GM23338 (cell line): ENCODE data around the gene PARG. TPM values are rescaled to one million over a fixed set of nuclear protein-coding genes. Genes with fewer than 3 reads are reported as not detected.

Experiments
- ATAC-seq: fragments of 200-7000 bp; cut with Tn5 transposase; 3 replicates; pipeline ENCODE4 v1.9.1; 2020
- DNase-seq: peaks from one replicate; pipeline ENCODE4 v3.0.0-alpha.2; 2015; ENCODE audit warnings: low spot score
- H2AFZ ChIP-seq: fragments of 200-600 bp; sonication (generic); 2 replicates; pipeline ENCODE4 v1.8.0; 2016; ENCODE audit warnings: antibody characterized with exemption, mild to moderate bottlenecking, moderate library complexity
- H3F3A ChIP-seq: fragments of 200-600 bp; sonication (generic); replicated peaks from 2 replicates; pipeline ENCODE4 v1.8.0; 2017; ENCODE audit warnings: antibody characterized with exemption, mixed run types, low read depth
- H3K27ac ChIP-seq: fragments of 200-600 bp; sonication (generic); 2 replicates; pipeline ENCODE4 v1.6.1; 2016; ENCODE audit warnings: low read depth
- H3K27me3 ChIP-seq: fragments of 200-600 bp; sonication (generic); 2 replicates; pipeline ENCODE4 v1.8.0; 2016; ENCODE audit warnings: mild to moderate bottlenecking, mixed run types, moderate library complexity; ENCODE audit not compliant: insufficient read depth
- H3K36me3 ChIP-seq: fragments of 200-600 bp; sonication (generic); 2 replicates; pipeline ENCODE4 v1.8.0; 2016; ENCODE audit warnings: mild to moderate bottlenecking; ENCODE audit not compliant: insufficient read depth
- H3K4me1 ChIP-seq: fragments of 200-600 bp; sonication (generic); 2 replicates; pipeline ENCODE4 v1.8.0; 2016; ENCODE audit warnings: mild to moderate bottlenecking, moderate library complexity; ENCODE audit not compliant: insufficient read depth
- H3K4me2 ChIP-seq: fragments of 200-600 bp; sonication (generic); 2 replicates; pipeline ENCODE4 v1.7.1; 2017; ENCODE audit warnings: mixed run types
- H3K4me3 ChIP-seq: fragments of 200-600 bp; sonication (generic); 2 replicates; pipeline ENCODE4 v1.6.1; 2016; ENCODE audit warnings: mixed run types
- H3K79me2 ChIP-seq: fragments of 200-600 bp; sonication (generic); replicated peaks from 2 replicates; pipeline ENCODE4 v1.8.0; 2017; ENCODE audit warnings: mild to moderate bottlenecking; ENCODE audit not compliant: insufficient read depth
- H3K9me2 ChIP-seq: fragments of 200-600 bp; sonication (generic); 2 replicates; pipeline ENCODE4 v1.8.0; 2017; ENCODE audit not compliant: insufficient read depth
- H4K20me1 ChIP-seq: fragments of 200-600 bp; sonication (generic); replicated peaks from 2 replicates; pipeline ENCODE4 v1.8.0; 2017; ENCODE audit warnings: mild to moderate bottlenecking; ENCODE audit not compliant: insufficient read depth
- H3K27ac Mint-ChIP-seq: 2 replicates; pipeline ENCODE4 v1.8.0; 2020; ENCODE audit warnings: inconsistent platforms, mild to moderate bottlenecking, moderate library complexity, mixed read lengths
- H3K27me3 Mint-ChIP-seq: 3 replicates; pipeline ENCODE4 v1.8.0; 2022; ENCODE audit warnings: low read depth, mild to moderate bottlenecking, moderate library complexity, mixed read lengths, inconsistent platforms; ENCODE audit not compliant: insufficient read depth, poor library complexity
- H3K36me3 Mint-ChIP-seq: 3 replicates; pipeline ENCODE4 v1.8.0; 2021; ENCODE audit warnings: low read depth, mild to moderate bottlenecking, inconsistent platforms, moderate library complexity, mixed read lengths
- H3K4me1 Mint-ChIP-seq: 3 replicates; pipeline ENCODE4 v1.8.0; 2020; ENCODE audit warnings: mild to moderate bottlenecking, inconsistent platforms, mixed read lengths
- H3K4me3 Mint-ChIP-seq: 3 replicates; pipeline ENCODE4 v1.8.0; 2021; ENCODE audit warnings: moderate library complexity, mild to moderate bottlenecking, inconsistent platforms, mixed read lengths
- H3K9me3 Mint-ChIP-seq: 3 replicates; pipeline ENCODE4 v1.8.0; 2020; ENCODE audit warnings: moderate library complexity, mild to moderate bottlenecking, inconsistent platforms, mixed read lengths
- CREB1 ChIP-seq: fragments of 250-450 bp; sonication (Bioruptor Pico); IDR thresholded peaks from 2 replicates; pipeline ENCODE4 v1.5.0; 2020; ENCODE audit warnings: low read depth, mild to moderate bottlenecking, moderate library complexity
- EZH2phosphoT487 ChIP-seq: fragments of 200-600 bp; sonication (generic); IDR thresholded peaks from one replicate; pipeline ENCODE4 v1.8.1; 2018; ENCODE audit warnings: antibody characterized with exemption; ENCODE audit not compliant: unreplicated experiment
- JUNB ChIP-seq: IDR thresholded peaks from one replicate; pipeline ENCODE4 v1.6.1; 2016; ENCODE audit warnings: antibody characterized with exemption; ENCODE audit not compliant: unreplicated experiment
- NANOG ChIP-seq: IDR thresholded peaks from 2 replicates; pipeline ENCODE4 v1.6.1; 2016; ENCODE audit warnings: antibody characterized with exemption, borderline replicate concordance
- POLR2AphosphoS5 ChIP-seq: IDR thresholded peaks from 2 replicates; pipeline ENCODE4 v1.6.1; 2016; ENCODE audit warnings: antibody characterized with exemption, low read depth
- STAT1 ChIP-seq: IDR thresholded peaks from one replicate; pipeline ENCODE4 v1.6.1; 2016; ENCODE audit warnings: antibody characterized with exemption; ENCODE audit not compliant: unreplicated experiment
- polyA plus RNA-seq: library from polyadenylated mRNA; unstranded; fragments of >200 nt; fragmentation: Nextera tagmentation; extraction: Ambion mirVana; gene quantifications from 2 replicates; pipeline ENCODE4 v1.2.1, GENCODE V29; 2016
- small RNA-seq: library from RNA; depleted of rRNA; stranded (forward); fragments of <200 nt; gene quantifications from one replicate; pipeline ENCODE3, GENCODE V24; 2014; ENCODE audit warnings: low replicate concordance
- total RNA-seq: library from RNA; depleted of rRNA; stranded (reverse); fragments of >200 nt; shearing (Covaris generic); gene quantifications from 2 replicates; pipeline ENCODE4 v1.2.3, GENCODE V29; 2014; rRNA removed
- TF ChIP-seq, protein P1 (sequence below): IDR thresholded peaks from 2 replicates; pipeline ENCODE4 v1.6.1; 2016; ENCODE audit warnings: antibody characterized with exemption
- TF ChIP-seq, protein P2 (sequence below), 2 experiments: fragments of 200-600 bp in 1 of 2; sonication (generic) in 1 of 2; conservative IDR thresholded peaks; 2 replicates each; pipeline versions ENCODE4 v1.5.1 to v1.6.1; 2016 to 2017; ENCODE audit warnings: antibody characterized with exemption in 2 of 2, low read depth in 2 of 2, mild to moderate bottlenecking in 2 of 2, moderate library complexity in 1 of 2

Gene PARG
- total and polyA plus RNA-seq, 2 experiments from 2014 or later, result 19.1 to 63.8 TPM

DNA sequence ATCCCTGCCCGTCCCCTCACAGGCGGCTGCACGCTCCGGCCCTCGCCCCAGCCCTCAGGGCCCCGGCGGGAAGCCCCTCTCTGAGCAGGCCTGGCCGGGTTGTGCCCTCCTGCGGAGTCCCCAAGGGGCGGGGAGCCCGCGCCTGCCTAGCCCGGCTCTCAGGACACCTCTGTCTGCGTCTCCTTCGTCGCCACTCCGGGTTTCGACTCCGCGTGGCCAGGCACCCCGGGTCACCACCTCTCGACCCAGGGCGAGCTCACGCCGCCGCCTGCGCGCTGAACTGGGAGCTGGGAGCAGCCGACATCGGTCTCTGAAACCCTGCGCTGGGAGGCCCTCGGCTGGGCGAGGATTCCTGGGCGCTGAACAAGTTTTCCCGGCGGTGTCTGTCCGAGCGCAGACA is 173.5 kb downstream of the PARG start:
- H4K20me1 ChIP-seq, result 0 out of 2 replicates have a peak, but pooled peaks cover 4% of the 10 kb centered on the region
- peak overlapping the region; percentile 78 for H3K4me2 ChIP-seq
- peaks cover 4% of the 10 kb centered on the region; the same call in 1 of the 3 replicates for H3K9me3 Mint-ChIP-seq
- H3K36me3 ChIP-seq, result no peaks in the 10 kb centered on the region
- H3K27me3 ChIP-seq, result peaks cover 54% of the 10 kb centered on the region
- H3K4me1 Mint-ChIP-seq, result peaks cover 13% of the 10 kb centered on the region
- no peaks in the 10 kb centered on the region for H3F3A ChIP-seq
- H3K27ac Mint-ChIP-seq, result no peak overlapping the region
- ATAC-seq (peak; percentile 76), DNase-seq (peak; percentile 74)
- TF ChIP-seq CREB1 (CRISPR knock-in tag) (no peak), STAT1 (no peak), NANOG (no peak), JUNB (no peak), POLR2AphosphoS5 (no peak), EZH2phosphoT487 (no peak)
- TF ChIP-seq, protein P1, sequence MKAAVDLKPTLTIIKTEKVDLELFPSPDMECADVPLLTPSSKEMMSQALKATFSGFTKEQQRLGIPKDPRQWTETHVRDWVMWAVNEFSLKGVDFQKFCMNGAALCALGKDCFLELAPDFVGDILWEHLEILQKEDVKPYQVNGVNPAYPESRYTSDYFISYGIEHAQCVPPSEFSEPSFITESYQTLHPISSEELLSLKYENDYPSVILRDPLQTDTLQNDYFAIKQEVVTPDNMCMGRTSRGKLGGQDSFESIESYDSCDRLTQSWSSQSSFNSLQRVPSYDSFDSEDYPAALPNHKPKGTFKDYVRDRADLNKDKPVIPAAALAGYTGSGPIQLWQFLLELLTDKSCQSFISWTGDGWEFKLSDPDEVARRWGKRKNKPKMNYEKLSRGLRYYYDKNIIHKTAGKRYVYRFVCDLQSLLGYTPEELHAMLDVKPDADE, result no peak
- TF ChIP-seq, protein P2, sequence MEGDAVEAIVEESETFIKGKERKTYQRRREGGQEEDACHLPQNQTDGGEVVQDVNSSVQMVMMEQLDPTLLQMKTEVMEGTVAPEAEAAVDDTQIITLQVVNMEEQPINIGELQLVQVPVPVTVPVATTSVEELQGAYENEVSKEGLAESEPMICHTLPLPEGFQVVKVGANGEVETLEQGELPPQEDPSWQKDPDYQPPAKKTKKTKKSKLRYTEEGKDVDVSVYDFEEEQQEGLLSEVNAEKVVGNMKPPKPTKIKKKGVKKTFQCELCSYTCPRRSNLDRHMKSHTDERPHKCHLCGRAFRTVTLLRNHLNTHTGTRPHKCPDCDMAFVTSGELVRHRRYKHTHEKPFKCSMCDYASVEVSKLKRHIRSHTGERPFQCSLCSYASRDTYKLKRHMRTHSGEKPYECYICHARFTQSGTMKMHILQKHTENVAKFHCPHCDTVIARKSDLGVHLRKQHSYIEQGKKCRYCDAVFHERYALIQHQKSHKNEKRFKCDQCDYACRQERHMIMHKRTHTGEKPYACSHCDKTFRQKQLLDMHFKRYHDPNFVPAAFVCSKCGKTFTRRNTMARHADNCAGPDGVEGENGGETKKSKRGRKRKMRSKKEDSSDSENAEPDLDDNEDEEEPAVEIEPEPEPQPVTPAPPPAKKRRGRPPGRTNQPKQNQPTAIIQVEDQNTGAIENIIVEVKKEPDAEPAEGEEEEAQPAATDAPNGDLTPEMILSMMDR (conservative IDR thresholded peaks at IDR 0.05; ENCODE audit: low read depth in 2 of 2), result no peak
- H3K27me3 Mint-ChIP-seq, result peaks cover 20% of the 10 kb centered on the region
- no peaks in the 10 kb centered on the region for H3K79me2 ChIP-seq
- no peak overlapping the region for H3K27ac ChIP-seq
- H3K4me1 ChIP-seq, result no peaks in the 10 kb centered on the region; the same call in 1 of the 2 replicates
- H3K9me2 ChIP-seq, result no peaks in the 10 kb centered on the region
- peak overlapping the region; percentile 27; the same call in 1 of the 3 replicates for H3K4me3 Mint-ChIP-seq
- H3K36me3 Mint-ChIP-seq, result no peaks in the 10 kb centered on the region
- peak overlapping the region; percentile 54 for H3K4me3 ChIP-seq
- peak overlapping the region; percentile 99 for H2AFZ ChIP-seq

Small RNA genes within 50 kb of the gene (small RNA-seq; reads per million reads assigned to genes)
- not detected for gene RNA5SP317
- gene SNORA74C-2, result 0.12 reads per million

Other genes with a start within 250 kb of the PARG start
- 15.5 and 17.6 TPM in 2 replicates for gene OGDHL, start 179.7 kb downstream of the PARG start, total RNA-seq
- 7.2 and 8.3 TPM in 2 replicates for gene OGDHL, start 179.7 kb downstream of the PARG start, polyA plus RNA-seq
- 17.3 and 18.9 TPM in 2 replicates for gene TIMM23B, start within 50 bp of the PARG start, total RNA-seq
- 13.1 and 14.6 TPM in 2 replicates for gene TIMM23B, start within 50 bp of the PARG start, polyA plus RNA-seq
- gene AGAP6, start 46.4 kb upstream of the PARG start, total RNA-seq, result 9.9 and 12.9 TPM in 2 replicates
- 13.3 and 14.3 TPM in 2 replicates for gene AGAP6, start 46.4 kb upstream of the PARG start, polyA plus RNA-seq
- 24.5 and 26.4 TPM in 2 replicates for gene WASHC2A, start 125.9 kb upstream of the PARG start, total RNA-seq
- gene WASHC2A, start 125.9 kb upstream of the PARG start, polyA plus RNA-seq, result 12.9 and 13.2 TPM in 2 replicates